Fibroblast of villous mesenchyme (primary cell): Measurements from ENCODE around the gene PCNX1. TPM values are rescaled to one million over a fixed set of nuclear protein-coding genes. Genes with fewer than 3 reads are reported as not detected.

Source experiments
- DNase-seq: peaks from one replicate; pipeline ENCODE4 v3.0.0-alpha.2; 2010; ENCODE audit warnings: low read depth
- H3K4me3 ChIP-seq: 2 replicates; pipeline ENCODE4 v1.5.1; 2011; ENCODE audit warnings: low read depth, mild to moderate bottlenecking, low read length
- CTCF ChIP-seq: IDR thresholded peaks from 2 replicates; pipeline ENCODE4 v1.5.1; 2012; ENCODE audit warnings: low read depth, mild to moderate bottlenecking, low read length; ENCODE audit not compliant: insufficient read depth
- total RNA-seq: library from RNA; depleted of rRNA; stranded (reverse); fragments of >200 nt; gene quantifications from 2 replicates; pipeline ENCODE4 v1.2.3, GENCODE V29; 2012

PCNX1 gene
- total RNA-seq, 1 donor: 69.5 TPM

GRCh38 chr14:70995671-70996070 lies 88.4 kb downstream of the PCNX1 start:
- H3K4me3 ChIP-seq: no peak overlapping the region
- no peak for DNase-seq
- TF ChIP-seq CTCF: no peak

- no peak for DNase-seq
- TF ChIP-seq CTCF: no peak
- H3K4me3 ChIP-seq: no peak overlapping the region
These were observed 91.9 kb downstream of the PCNX1 start for GRCh38 chr14:70999117-70999516.

GRCh38 chr14:71000091-71000490 lies 92.8 kb downstream of the PCNX1 start:
- no peak for TF ChIP-seq CTCF
- no peak for DNase-seq
- H3K4me3 ChIP-seq: no peak overlapping the region

- DNase-seq: no peak
- TF ChIP-seq CTCF: no peak
- H3K4me3 ChIP-seq: no peak overlapping the region
These were observed 94.5 kb downstream of the PCNX1 start for GRCh38 chr14:71001742-71002141.

GRCh38 chr14:71003156-71003555 lies 95.9 kb downstream of the PCNX1 start:
- H3K4me3 ChIP-seq: no peak overlapping the region
- no peak for TF ChIP-seq CTCF
- DNase-seq: no peak

- no peak for TF ChIP-seq CTCF
- DNase-seq: no peak
- H3K4me3 ChIP-seq: no peak overlapping the region
These were observed 97.2 kb downstream of the PCNX1 start for GRCh38 chr14:71004481-71004880.

- no peak for DNase-seq
- TF ChIP-seq CTCF: no peak
- H3K4me3 ChIP-seq: no peak overlapping the region
These were observed 97.8 kb downstream of the PCNX1 start for GRCh38 chr14:71005076-71005475.
